ENCODE results near the gene PXYLP1.

Gene PXYLP1

DNA sequence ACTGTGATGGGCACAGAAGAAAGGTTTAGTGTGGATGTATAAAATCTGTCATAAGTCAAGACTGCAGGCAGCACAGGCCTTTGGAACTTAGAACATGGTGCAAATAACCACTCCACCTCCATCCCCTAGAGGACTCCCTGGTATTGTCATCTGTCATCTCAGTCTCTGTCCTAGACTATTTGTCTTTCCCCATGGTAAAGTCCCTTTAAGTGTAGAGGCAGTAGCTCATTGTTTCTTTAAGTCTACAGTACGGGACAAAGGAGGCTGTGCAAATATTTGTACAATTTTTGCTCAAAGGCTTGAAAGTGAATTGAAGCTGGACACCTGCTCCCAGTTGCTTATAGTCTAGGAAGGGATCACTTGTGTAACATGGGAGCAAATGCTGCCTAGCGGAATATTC lies 3.2 kb upstream of the PXYLP1 start:
- CTCF ChIA-PET, result interaction anchor here (0.5 kb wide), 1 partner anchor 75 kb away, joined by 3 read pairs; no protein-coding TSS in a partner anchor
- no peak for DNase-seq (ENCODE audit: extremely low spot score)
- TF ChIP-seq HDGF (IDR thresholded peaks at IDR 0.05; ENCODE audit: borderline replicate concordance) (no peak), BHLHE40 (IDR thresholded peaks at IDR 0.05; ENCODE audit: borderline replicate concordance) (no peak), FOXK2 (IDR thresholded peaks at IDR 0.05) (no peak), FOXA1 (IDR thresholded peaks at IDR 0.05) (no peak), ARNT (IDR thresholded peaks at IDR 0.05) (no peak), CTBP1 (IDR thresholded peaks at IDR 0.05; ENCODE audit: borderline replicate concordance) (no peak), L3MBTL2 (conservative IDR thresholded peaks at IDR 0.05) (no peak), ELF4 (IDR thresholded peaks at IDR 0.05) (no peak), LEF1 (IDR thresholded peaks at IDR 0.05; ENCODE audit: borderline replicate concordance) (no peak), SUZ12 (IDR thresholded peaks at IDR 0.05) (no peak), TARDBP (IDR thresholded peaks at IDR 0.05) (no peak), ZNF384 (IDR thresholded peaks at IDR 0.05) (no peak), NFRKB (IDR thresholded peaks at IDR 0.05) (no peak), FOXM1 (IDR thresholded peaks at IDR 0.05; ENCODE audit: borderline replicate concordance) (no peak), SP1 (IDR thresholded peaks at IDR 0.05) (no peak)
- TF ChIP-seq, protein P1, sequence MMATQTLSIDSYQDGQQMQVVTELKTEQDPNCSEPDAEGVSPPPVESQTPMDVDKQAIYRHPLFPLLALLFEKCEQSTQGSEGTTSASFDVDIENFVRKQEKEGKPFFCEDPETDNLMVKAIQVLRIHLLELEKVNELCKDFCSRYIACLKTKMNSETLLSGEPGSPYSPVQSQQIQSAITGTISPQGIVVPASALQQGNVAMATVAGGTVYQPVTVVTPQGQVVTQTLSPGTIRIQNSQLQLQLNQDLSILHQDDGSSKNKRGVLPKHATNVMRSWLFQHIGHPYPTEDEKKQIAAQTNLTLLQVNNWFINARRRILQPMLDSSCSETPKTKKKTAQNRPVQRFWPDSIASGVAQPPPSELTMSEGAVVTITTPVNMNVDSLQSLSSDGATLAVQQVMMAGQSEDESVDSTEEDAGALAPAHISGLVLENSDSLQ (IDR thresholded peaks at IDR 0.05), result no peak
- POLR2A ChIA-PET, result no interaction called here

DNA sequence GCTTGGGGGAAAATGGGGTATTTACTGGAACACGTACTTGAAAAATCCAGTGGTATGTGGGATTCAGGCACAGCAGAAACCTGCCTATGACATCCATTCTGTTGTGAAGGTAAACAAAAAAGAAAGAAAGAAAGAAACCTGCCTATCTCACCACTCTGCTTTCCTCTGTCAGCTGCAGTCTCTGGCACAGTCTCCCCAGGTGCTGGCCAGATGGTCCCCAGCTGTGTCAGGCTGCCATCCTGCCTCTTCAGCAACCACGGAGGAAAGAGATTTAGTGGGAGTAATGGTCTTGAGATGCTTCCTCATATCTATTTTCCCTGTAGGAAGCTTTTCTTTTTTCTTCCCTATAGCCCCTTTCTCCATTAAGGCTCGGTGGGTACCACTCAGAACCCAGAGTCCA lies 2.5 kb upstream of the PXYLP1 start:
- ChIA-PET POLR2A (no interaction called here), CTCF (no interaction called here)

GRCh38 chr3:141230293-141230692 lies 1.3 kb upstream of the PXYLP1 start:
- POLR2A ChIA-PET, result no interaction called here
- no peak for TF ChIP-seq ELF4 (IDR thresholded peaks at IDR 0.05)
- no peak for TF ChIP-seq SUZ12 (IDR thresholded peaks at IDR 0.05)
- no peak for TF ChIP-seq NFRKB (IDR thresholded peaks at IDR 0.05)
- no peak for TF ChIP-seq FOXA1 (IDR thresholded peaks at IDR 0.05)
- no peak for TF ChIP-seq BHLHE40 (IDR thresholded peaks at IDR 0.05; ENCODE audit: borderline replicate concordance)
- no peak for TF ChIP-seq ARNT (IDR thresholded peaks at IDR 0.05)
- no peak for TF ChIP-seq L3MBTL2 (conservative IDR thresholded peaks at IDR 0.05)
- no peak for TF ChIP-seq FOXM1 (IDR thresholded peaks at IDR 0.05; ENCODE audit: borderline replicate concordance)
- no peak for TF ChIP-seq SP1 (IDR thresholded peaks at IDR 0.05)
- TF ChIP-seq CTBP1 (IDR thresholded peaks at IDR 0.05; ENCODE audit: borderline replicate concordance), result no peak
- no peak for TF ChIP-seq ZNF384 (IDR thresholded peaks at IDR 0.05)
- no peak for TF ChIP-seq LEF1 (IDR thresholded peaks at IDR 0.05; ENCODE audit: borderline replicate concordance)
- TF ChIP-seq, protein P1 (IDR thresholded peaks at IDR 0.05), result no peak
- no peak for TF ChIP-seq TARDBP (IDR thresholded peaks at IDR 0.05)
- no peak for TF ChIP-seq FOXK2 (IDR thresholded peaks at IDR 0.05)
- TF ChIP-seq HDGF (IDR thresholded peaks at IDR 0.05; ENCODE audit: borderline replicate concordance), result no peak
- CTCF ChIA-PET, result no interaction called here
- DNase-seq (ENCODE audit: extremely low spot score), result no peak

More for the DNA sequence above, 2.5 kb upstream of the PXYLP1 start:
- no peak for TF ChIP-seq BHLHE40 (IDR thresholded peaks at IDR 0.05; ENCODE audit: borderline replicate concordance)
- TF ChIP-seq CTBP1 (IDR thresholded peaks at IDR 0.05; ENCODE audit: borderline replicate concordance), result no peak
- no peak for TF ChIP-seq L3MBTL2 (conservative IDR thresholded peaks at IDR 0.05)
- TF ChIP-seq FOXA1 (IDR thresholded peaks at IDR 0.05), result no peak
- TF ChIP-seq TARDBP (IDR thresholded peaks at IDR 0.05), result no peak
- no peak for TF ChIP-seq SP1 (IDR thresholded peaks at IDR 0.05)
- TF ChIP-seq, protein P1 (IDR thresholded peaks at IDR 0.05), result no peak
- TF ChIP-seq ARNT (IDR thresholded peaks at IDR 0.05), result no peak
- TF ChIP-seq ELF4 (IDR thresholded peaks at IDR 0.05), result no peak
- no peak for TF ChIP-seq HDGF (IDR thresholded peaks at IDR 0.05; ENCODE audit: borderline replicate concordance)
- TF ChIP-seq FOXK2 (IDR thresholded peaks at IDR 0.05), result no peak
- no peak for DNase-seq (ENCODE audit: extremely low spot score)

- no peak for TF ChIP-seq CTBP1 (IDR thresholded peaks at IDR 0.05; ENCODE audit: borderline replicate concordance)
- peak; percentile 55 for TF ChIP-seq L3MBTL2 (conservative IDR thresholded peaks at IDR 0.05)
- DNase-seq (ENCODE audit: extremely low spot score), result peak; percentile 52
- ChIA-PET CTCF (interaction anchor here (0.6 to 1.8 kb wide), 11 partner anchors 8 to 101 kb away, joined by 3 to 6 read pairs (median 3); no protein-coding TSS in a partner anchor), POLR2A (interaction anchor here (0.7 to 1.5 kb wide), 12 partner anchors 8 to 234 kb away, joined by 3 to 11 read pairs (median 4); partner anchors contain the start of gene SPSB4)
Observed at GRCh38 chr3:141231952-141232823, 563 bp downstream of the PXYLP1 start.

GRCh38 chr3:141233457-141234161 lies 2.0 kb downstream of the PXYLP1 start:
- TF ChIP-seq BHLHE40 (IDR thresholded peaks at IDR 0.05; ENCODE audit: borderline replicate concordance) (no peak), TARDBP (IDR thresholded peaks at IDR 0.05) (no peak), SUZ12 (IDR thresholded peaks at IDR 0.05) (no peak), ELF4 (IDR thresholded peaks at IDR 0.05) (no peak), FOXM1 (IDR thresholded peaks at IDR 0.05; ENCODE audit: borderline replicate concordance) (no peak), LEF1 (IDR thresholded peaks at IDR 0.05; ENCODE audit: borderline replicate concordance) (no peak), FOXK2 (IDR thresholded peaks at IDR 0.05) (no peak), NFRKB (IDR thresholded peaks at IDR 0.05) (no peak), FOXA1 (IDR thresholded peaks at IDR 0.05) (no peak), CTBP1 (IDR thresholded peaks at IDR 0.05; ENCODE audit: borderline replicate concordance) (no peak), ARNT (IDR thresholded peaks at IDR 0.05) (no peak), ZNF384 (IDR thresholded peaks at IDR 0.05) (no peak), HDGF (IDR thresholded peaks at IDR 0.05; ENCODE audit: borderline replicate concordance) (no peak), SP1 (IDR thresholded peaks at IDR 0.05) (no peak), L3MBTL2 (conservative IDR thresholded peaks at IDR 0.05) (no peak)
- TF ChIP-seq, protein P1 (IDR thresholded peaks at IDR 0.05), result no peak
- no peak for DNase-seq (ENCODE audit: extremely low spot score)
- POLR2A ChIA-PET, result interaction anchor here (0.9 kb wide), 1 partner anchor 75 kb away, joined by 3 read pairs; no protein-coding TSS in a partner anchor
- CTCF ChIA-PET, result no interaction called here

All from HEK293T (cell line).